Liver (tissue), 3 donors: ENCODE data around the gene MRPL9.

Source experiments
- ATF3 ChIP-seq: IDR thresholded peaks from 2 replicates; pipeline ENCODE4 v1.6.1; 2016; ENCODE audit warnings: antibody characterized with exemption
- CTCF ChIP-seq: fragments of 150-350 bp; IDR thresholded peaks from 2 replicates; pipeline ENCODE4 v1.5.1; 2017; ENCODE audit warnings: improper control_type of control experiment, low read depth, low read length; ENCODE audit not compliant: missing input control
- GABPA ChIP-seq, 2 donors: IDR thresholded peaks in 1 of 2; conservative IDR thresholded peaks in 1 of 2; 2 replicates each; pipeline ENCODE4 v1.6.1; 2016; ENCODE audit warnings: antibody characterized with exemption in 2 of 2, mild to moderate bottlenecking in 1 of 2, moderate library complexity in 1 of 2
- HNF4A ChIP-seq, 2 donors: conservative IDR thresholded peaks; 2 replicates each; pipeline ENCODE4 v1.6.1; 2016; ENCODE audit warnings: antibody characterized with exemption in 2 of 2, mild to moderate bottlenecking in 2 of 2
- JUND ChIP-seq, 2 donors: IDR thresholded peaks; 2 replicates each; pipeline ENCODE4 v1.6.1; 2016; ENCODE audit warnings: antibody characterized with exemption in 2 of 2
- MAX ChIP-seq: IDR thresholded peaks from 2 replicates; pipeline ENCODE4 v1.6.1; 2016; ENCODE audit warnings: antibody characterized with exemption
- RAD21 ChIP-seq, 2 donors: IDR thresholded peaks; 2 replicates each; pipeline ENCODE4 v1.6.1; 2016; ENCODE audit warnings: antibody characterized with exemption in 2 of 2, mild to moderate bottlenecking in 2 of 2
- REST ChIP-seq: IDR thresholded peaks from 2 replicates; pipeline ENCODE4 v1.6.1; 2016; ENCODE audit warnings: antibody characterized with exemption, mild to moderate bottlenecking
- SP1 ChIP-seq: IDR thresholded peaks from 2 replicates; pipeline ENCODE4 v1.6.1; 2018; ENCODE audit warnings: antibody characterized with exemption, mild to moderate bottlenecking
- TAF1 ChIP-seq: conservative IDR thresholded peaks from 2 replicates; pipeline ENCODE4 v1.6.1; 2016; ENCODE audit warnings: antibody characterized with exemption, mild to moderate bottlenecking
- YY1 ChIP-seq: IDR thresholded peaks from 2 replicates; pipeline ENCODE4 v1.6.1; 2016; ENCODE audit warnings: antibody characterized with exemption, mild to moderate bottlenecking
- ZBTB33 ChIP-seq: IDR thresholded peaks from 2 replicates; pipeline ENCODE4 v1.6.1; 2016; ENCODE audit warnings: antibody characterized with exemption
- donor health status: healthy.
- donor health status: healthy.

GRCh38 chr1:151803164-151803563 is 39.9 kb upstream of the MRPL9 start:
- TF ChIP-seq CTCF (no peak), JUND (IDR thresholded peaks at IDR 0.05) (no peak), RAD21 (IDR thresholded peaks at IDR 0.05) (no peak), ZBTB33 (no peak), ATF3 (no peak), TAF1 (no peak), SP1 (no peak), MAX (no peak), REST (no peak), HNF4A (conservative IDR thresholded peaks at IDR 0.05) (no peak), YY1 (no peak), GABPA (IDR thresholded peaks at IDR 0.05 in 1 of 2, conservative IDR thresholded peaks at IDR 0.05 in 1 of 2) (no peak)
